Immature natural killer cell (primary cell): ENCODE measurements around the gene LEFTY1. TPM values are rescaled to one million over a fixed set of nuclear protein-coding genes. Genes with fewer than 3 reads are reported as not detected.

Experiments used
- DNase-seq, 3 donors: peaks; one replicate each; pipeline ENCODE4 v3.0.0; 2022; ENCODE audit warnings: mixed read lengths in 1 of 3
- H3K27ac Mint-ChIP-seq, 6 donors: one replicate each; pipeline ENCODE4 v1.8.0; 2020; ENCODE audit warnings: mixed read lengths in 6 of 6, mild to moderate bottlenecking in 5 of 6, inconsistent platforms in 4 of 6, moderate library complexity in 3 of 6
- H3K27me3 Mint-ChIP-seq, 3 donors: one replicate each; pipeline ENCODE4 v1.8.0; 2020 to 2021; ENCODE audit warnings: low read depth in 3 of 3, mild to moderate bottlenecking in 3 of 3, mixed read lengths in 3 of 3, moderate library complexity in 3 of 3, inconsistent platforms in 1 of 3
- H3K36me3 Mint-ChIP-seq, 3 donors: one replicate each; pipeline ENCODE4 v1.8.0; 2020; ENCODE audit warnings: mixed read lengths in 3 of 3, inconsistent platforms in 2 of 3, mild to moderate bottlenecking in 2 of 3
- H3K4me1 Mint-ChIP-seq, 2 donors: one replicate each; pipeline ENCODE4 v1.8.0; 2020; ENCODE audit warnings: inconsistent platforms in 2 of 2, mild to moderate bottlenecking in 2 of 2, mixed read lengths in 2 of 2, moderate library complexity in 1 of 2
- H3K4me3 Mint-ChIP-seq, 5 donors: one replicate each; pipeline ENCODE4 v1.8.0; 2020; ENCODE audit warnings: mild to moderate bottlenecking in 5 of 5, mixed read lengths in 5 of 5, inconsistent platforms in 3 of 5, moderate library complexity in 3 of 5
- H3K9me3 Mint-ChIP-seq, 6 donors: one replicate each; pipeline ENCODE4 v1.8.0; 2020; ENCODE audit warnings: mild to moderate bottlenecking in 6 of 6, mixed read lengths in 6 of 6, inconsistent platforms in 4 of 6, moderate library complexity in 3 of 6
- polyA plus RNA-seq, 3 donors: library from polyadenylated mRNA; unstranded; fragments of 300-500 nt; fragmentation: Illumina TruSeq; gene quantifications; one replicate each; pipeline ENCODE4 v1.2.3, GENCODE V29; 2021

The LEFTY1 gene
- polyA plus RNA-seq, 3 donors from 2014 or later, result not detected

- no peaks in the 10 kb centered on the region for H3K9me3 Mint-ChIP-seq
- no peak overlapping the region for H3K27ac Mint-ChIP-seq
- H3K4me1 Mint-ChIP-seq, result peaks cover 0 to 2% of the 10 kb centered on the region in 2 donors
- peaks cover 4 to 8% (median 5%) of the 10 kb centered on the region in 3 donors for H3K36me3 Mint-ChIP-seq
- DNase-seq, result no peak
- no peak overlapping the region for H3K4me3 Mint-ChIP-seq
- no peaks in the 10 kb centered on the region for H3K27me3 Mint-ChIP-seq
These were observed 19.8 kb upstream of the LEFTY1 start for GRCh38 chr1:225908773-225909172.

DNA sequence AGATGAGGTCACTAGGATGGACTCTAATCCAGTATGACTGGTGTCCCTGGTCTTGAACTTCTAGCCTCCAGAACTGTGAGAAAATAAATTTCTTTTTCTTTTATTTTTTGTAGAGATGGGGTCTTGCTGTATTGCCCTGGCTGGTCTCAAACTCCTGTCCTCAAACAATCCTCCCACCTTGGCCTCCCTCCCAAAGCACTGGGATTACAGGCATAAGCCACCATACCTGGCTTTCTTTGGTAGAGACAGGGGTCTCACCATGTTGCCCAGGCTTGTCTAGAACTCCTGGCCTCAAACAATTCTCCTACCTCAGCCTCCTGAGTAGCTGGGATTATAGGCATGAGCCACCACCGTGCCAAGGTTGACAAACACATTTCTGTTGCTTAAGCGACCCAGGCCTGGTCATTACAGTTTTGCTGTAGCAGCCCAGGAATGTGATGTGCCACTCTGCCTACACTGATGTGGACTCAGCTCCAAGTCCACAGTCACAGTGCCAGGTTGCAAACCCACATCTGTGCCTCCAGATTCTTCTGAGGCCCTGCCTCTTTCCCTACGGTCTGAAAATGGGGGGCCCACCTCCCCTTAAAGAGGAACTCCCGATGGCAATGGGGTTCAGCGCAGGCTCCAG lies 19.2 kb upstream of the LEFTY1 start:
- Mint-ChIP-seq H3K4me3 (no peak overlapping the region), H3K4me1 (peaks cover 0 to 2% of the 10 kb centered on the region in 2 donors)

GRCh38 chr1:225907341-225907740 lies 18.4 kb upstream of the LEFTY1 start:
- H3K27ac Mint-ChIP-seq, result no peak overlapping the region
- H3K27me3 Mint-ChIP-seq, result peaks cover 0 to 2% (median 0%) of the 10 kb centered on the region in 3 donors
- DNase-seq, result no peak
- H3K9me3 Mint-ChIP-seq, result no peaks in the 10 kb centered on the region
- no peaks in the 10 kb centered on the region for H3K4me1 Mint-ChIP-seq
- H3K4me3 Mint-ChIP-seq, result no peak overlapping the region
- peaks cover 0 to 4% (median 3%) of the 10 kb centered on the region in 3 donors for H3K36me3 Mint-ChIP-seq

More for the DNA sequence above, 19.2 kb upstream of the LEFTY1 start:
- Mint-ChIP-seq H3K36me3 (peaks cover 5 to 8% (median 6%) of the 10 kb centered on the region in 3 donors), H3K9me3 (no peaks in the 10 kb centered on the region), H3K27me3 (no peaks in the 10 kb centered on the region), H3K27ac (no peak overlapping the region)
- no peak for DNase-seq

DNA sequence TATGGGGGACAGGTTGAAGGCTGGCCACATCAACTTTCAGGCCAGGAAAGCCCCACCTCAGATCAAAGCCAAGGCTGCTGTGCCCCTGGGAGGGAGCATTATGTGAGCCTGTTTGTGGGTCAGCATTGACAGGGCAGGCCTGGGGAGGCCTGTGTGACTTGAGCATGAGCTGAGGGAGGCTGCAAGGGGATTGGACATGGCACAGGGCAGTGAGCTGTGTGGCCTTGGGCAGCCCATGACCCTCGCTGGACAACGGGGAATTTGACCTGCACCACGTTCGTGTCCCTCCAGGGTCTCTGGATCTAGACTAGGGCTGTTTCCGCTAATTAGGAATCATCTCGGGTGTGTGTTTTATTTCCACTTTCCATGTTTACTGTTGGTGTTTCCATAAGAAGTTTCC lies 17.5 kb upstream of the LEFTY1 start:
- Mint-ChIP-seq H3K4me1 (no peaks in the 10 kb centered on the region), H3K27ac (no peak overlapping the region)

GRCh38 chr1:225903623-225904022 lies 14.7 kb upstream of the LEFTY1 start:
- no peak for DNase-seq
- Mint-ChIP-seq H3K27me3 (peaks cover 0 to 8% (median 2%) of the 10 kb centered on the region in 3 donors), H3K9me3 (no peaks in the 10 kb centered on the region), H3K4me3 (no peak overlapping the region), H3K36me3 (peaks cover 0 to 4% (median 3%) of the 10 kb centered on the region in 3 donors), H3K27ac (no peak overlapping the region), H3K4me1 (no peaks in the 10 kb centered on the region)

More for the DNA sequence above, 17.5 kb upstream of the LEFTY1 start:
- H3K9me3 Mint-ChIP-seq, result no peaks in the 10 kb centered on the region
- H3K36me3 Mint-ChIP-seq, result peaks cover 0 to 4% (median 3%) of the 10 kb centered on the region in 3 donors
- H3K27me3 Mint-ChIP-seq, result peaks cover 0 to 2% (median 0%) of the 10 kb centered on the region in 3 donors
- DNase-seq, result no peak
- no peak overlapping the region for H3K4me3 Mint-ChIP-seq

DNA sequence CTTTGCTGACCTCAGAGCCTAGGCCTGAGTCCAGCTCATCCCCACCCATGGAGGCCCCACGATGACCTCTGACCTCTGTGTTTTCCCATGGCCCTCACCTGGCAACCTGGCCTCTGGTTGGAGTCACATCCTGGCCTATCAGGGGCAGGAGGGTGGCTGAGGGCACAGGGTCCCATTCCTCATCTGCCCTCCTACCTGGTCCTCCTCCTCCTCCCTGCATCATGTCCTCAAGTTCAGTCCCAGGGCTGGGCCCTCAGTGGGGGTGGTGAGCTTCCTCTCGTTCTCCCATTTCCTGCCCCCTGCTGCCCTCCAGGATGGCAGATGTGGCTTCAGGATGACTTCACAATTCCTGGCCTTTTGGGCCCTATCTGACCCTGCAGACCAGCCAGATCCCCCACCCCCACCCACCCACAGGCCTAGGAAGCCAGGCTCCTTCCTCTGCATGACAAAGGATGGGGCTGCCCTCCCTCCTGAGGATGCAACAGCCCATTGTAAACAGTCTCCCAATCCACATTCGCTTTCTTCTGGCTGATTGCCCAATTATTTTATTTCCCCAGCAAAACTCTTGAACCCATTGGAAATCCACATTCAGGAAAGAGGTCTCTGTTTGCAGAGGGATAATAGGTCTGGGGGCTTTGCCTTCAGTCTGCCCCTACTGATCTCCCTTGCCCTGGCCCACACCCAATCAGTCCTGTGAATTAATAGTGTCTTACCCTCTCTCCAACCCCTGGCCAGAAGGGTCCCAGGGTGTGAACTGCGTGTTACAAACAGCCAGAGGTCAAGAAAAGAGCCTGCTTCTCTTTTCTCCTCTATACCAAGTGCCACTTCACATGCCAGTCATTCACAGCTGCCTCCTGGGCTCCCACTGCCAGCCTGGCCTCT lies 10.3 kb upstream of the LEFTY1 start:
- H3K4me1 Mint-ChIP-seq, result peaks cover 26% of the 10 kb centered on the region in 2 donors
- H3K36me3 Mint-ChIP-seq, result peaks cover 0 to 3% (median 0%) of the 10 kb centered on the region in 3 donors
- H3K27ac Mint-ChIP-seq, result peak overlapping the region in 1 of 6 donors; percentile 33
- DNase-seq, result no peak
- no peaks in the 10 kb centered on the region for H3K9me3 Mint-ChIP-seq
- H3K4me3 Mint-ChIP-seq, result no peak overlapping the region
- peaks cover 8 to 13% (median 10%) of the 10 kb centered on the region in 3 donors for H3K27me3 Mint-ChIP-seq

- no peaks in the 10 kb centered on the region for H3K36me3 Mint-ChIP-seq
- no peaks in the 10 kb centered on the region for H3K9me3 Mint-ChIP-seq
- H3K4me1 Mint-ChIP-seq, result peaks cover 26% of the 10 kb centered on the region in 2 donors
- DNase-seq, result no peak
- peak overlapping the region; percentile 68 to 92 (median 84) for H3K27ac Mint-ChIP-seq
- H3K27me3 Mint-ChIP-seq, result peaks cover 8 to 13% (median 10%) of the 10 kb centered on the region in 3 donors
- H3K4me3 Mint-ChIP-seq, result peak overlapping the region; percentile 61 to 75 (median 69)
These were observed 8.9 kb upstream of the LEFTY1 start for GRCh38 chr1:225897595-225898514.

- Mint-ChIP-seq H3K4me1 (peaks cover 26% of the 10 kb centered on the region in 2 donors), H3K27ac (peak overlapping the region; percentile 68 to 92 (median 84)), H3K4me3 (peak overlapping the region; percentile 61 to 75 (median 69)), H3K27me3 (peaks cover 8 to 13% (median 8%) of the 10 kb centered on the region in 3 donors), H3K36me3 (no peaks in the 10 kb centered on the region), H3K9me3 (no peaks in the 10 kb centered on the region)
- DNase-seq, result peak; percentile 79 to 83 (median 81)
These were observed 8.1 kb upstream of the LEFTY1 start for GRCh38 chr1:225896937-225897549.

DNA sequence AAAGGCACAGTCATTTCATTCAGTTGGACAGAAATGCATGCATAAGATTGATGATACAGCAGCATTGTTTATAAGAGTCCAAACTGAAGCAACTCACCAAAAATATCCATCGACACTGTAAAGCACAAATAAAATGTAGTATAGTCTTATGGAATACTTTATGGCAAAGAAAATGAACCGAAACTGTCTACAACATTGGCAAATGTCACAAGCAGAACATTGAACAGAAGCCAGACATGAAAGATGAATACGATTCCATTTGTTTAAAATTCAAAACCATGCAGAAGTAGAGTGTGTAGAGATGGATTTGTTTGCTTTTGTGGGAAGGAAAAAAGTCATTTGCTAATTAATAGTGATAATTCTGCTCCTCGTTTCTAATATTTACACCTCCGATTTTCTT lies 7.5 kb upstream of the LEFTY1 start:
- peaks cover 26% of the 10 kb centered on the region in 2 donors for H3K4me1 Mint-ChIP-seq
- no peaks in the 10 kb centered on the region for H3K9me3 Mint-ChIP-seq
- H3K27me3 Mint-ChIP-seq, result peaks cover 8 to 13% (median 8%) of the 10 kb centered on the region in 3 donors
- H3K36me3 Mint-ChIP-seq, result no peaks in the 10 kb centered on the region
- H3K4me3 Mint-ChIP-seq, result peak overlapping the region; percentile 61 to 75 (median 69)
- DNase-seq, result no peak
- H3K27ac Mint-ChIP-seq, result peak overlapping the region in 5 of 6 donors; percentile 68 to 92 (median 87)

GRCh38 chr1:225892307-225892706 lies 3.4 kb upstream of the LEFTY1 start:
- no peaks in the 10 kb centered on the region for H3K36me3 Mint-ChIP-seq
- peaks cover 13 to 14% of the 10 kb centered on the region in 2 donors for H3K4me1 Mint-ChIP-seq
- H3K27me3 Mint-ChIP-seq, result peaks cover 6 to 8% (median 7%) of the 10 kb centered on the region in 3 donors
- no peak overlapping the region for H3K27ac Mint-ChIP-seq
- H3K9me3 Mint-ChIP-seq, result no peaks in the 10 kb centered on the region
- no peak for DNase-seq
- H3K4me3 Mint-ChIP-seq, result no peak overlapping the region

DNA sequence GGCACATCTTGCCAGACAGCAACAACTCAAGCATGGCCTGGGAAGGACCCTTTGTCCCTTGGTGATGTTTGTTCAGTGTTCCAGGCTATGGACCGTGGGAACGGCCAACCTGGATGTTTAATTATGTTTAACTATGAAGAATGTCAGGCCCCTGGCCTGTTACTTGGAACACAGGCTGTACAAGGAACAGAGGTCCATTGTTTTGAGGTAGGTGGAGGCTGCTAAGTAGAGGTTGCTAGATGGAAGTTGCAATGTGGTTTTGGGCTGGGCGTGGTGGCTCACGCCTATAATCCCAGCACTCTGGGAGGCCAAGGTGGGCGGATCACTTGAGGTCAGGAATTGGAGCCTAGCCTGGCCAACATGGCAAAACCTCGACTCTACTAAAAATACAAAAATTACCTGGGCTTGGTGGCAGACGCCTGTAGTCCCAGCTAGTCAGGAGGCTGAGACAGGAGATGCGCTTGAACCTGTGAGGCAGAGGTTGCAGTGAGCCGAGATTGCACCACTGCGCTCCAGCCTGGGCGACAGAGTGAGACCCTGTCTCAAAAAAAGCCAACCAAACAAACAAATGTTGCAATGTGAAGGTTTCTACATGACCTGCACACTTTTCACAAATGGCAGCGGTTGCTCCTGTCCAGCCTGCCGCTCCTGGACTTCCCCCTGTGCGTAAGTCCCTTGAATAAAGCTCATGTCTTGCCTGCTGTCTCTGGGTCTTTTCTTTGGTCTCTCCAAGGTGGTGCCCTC lies 2.5 kb upstream of the LEFTY1 start:
- peaks cover 4 to 5% of the 10 kb centered on the region in 2 donors for H3K4me1 Mint-ChIP-seq
- H3K36me3 Mint-ChIP-seq, result no peaks in the 10 kb centered on the region
- peaks cover 0 to 5% (median 2%) of the 10 kb centered on the region in 3 donors for H3K27me3 Mint-ChIP-seq
- no peaks in the 10 kb centered on the region for H3K9me3 Mint-ChIP-seq
- H3K4me3 Mint-ChIP-seq, result no peak overlapping the region
- H3K27ac Mint-ChIP-seq, result peak overlapping the region in 1 of 6 donors; percentile 17
- no peak for DNase-seq

- H3K27me3 Mint-ChIP-seq, result peaks cover 0 to 5% (median 2%) of the 10 kb centered on the region in 3 donors
- no peaks in the 10 kb centered on the region for H3K4me1 Mint-ChIP-seq
- DNase-seq, result no peak
- no peak overlapping the region for H3K4me3 Mint-ChIP-seq
- no peak overlapping the region for H3K27ac Mint-ChIP-seq
- H3K9me3 Mint-ChIP-seq, result no peaks in the 10 kb centered on the region
- H3K36me3 Mint-ChIP-seq, result no peaks in the 10 kb centered on the region
These were observed 1.6 kb upstream of the LEFTY1 start for GRCh38 chr1:225890346-225891228.
